ENCODE measurements around the gene ADIG.
A peak's percentile ranks its signal among the peaks of the same experiment; 100 is the strongest.

ADIG gene

DNA sequence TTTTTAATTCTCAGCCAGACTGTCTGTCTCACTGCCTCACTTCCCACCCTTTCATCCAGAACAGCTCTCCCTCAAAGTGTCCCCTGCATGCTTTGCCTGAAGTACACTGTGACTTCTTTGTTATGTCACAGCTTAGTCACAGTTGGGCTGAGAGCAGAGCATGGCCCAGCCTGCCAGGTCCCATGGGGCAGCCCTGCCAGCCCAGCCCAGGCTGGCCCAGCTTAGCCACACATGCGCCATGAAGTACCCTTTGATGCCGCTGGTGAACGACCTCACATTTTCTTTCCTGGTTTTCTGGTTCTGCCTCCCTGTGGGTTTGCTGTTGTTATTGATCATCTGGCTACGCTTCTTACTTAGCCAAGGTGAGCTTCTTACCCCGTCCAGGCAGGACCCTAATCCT lies at the start of gene ADIG:
TSS of gene ADIG (plus strand) at position 185 of the 400 bp plus-strand sequence. CDS start at position 239, 54 bp downstream.
- no peak for FAIRE-seq

DNA sequence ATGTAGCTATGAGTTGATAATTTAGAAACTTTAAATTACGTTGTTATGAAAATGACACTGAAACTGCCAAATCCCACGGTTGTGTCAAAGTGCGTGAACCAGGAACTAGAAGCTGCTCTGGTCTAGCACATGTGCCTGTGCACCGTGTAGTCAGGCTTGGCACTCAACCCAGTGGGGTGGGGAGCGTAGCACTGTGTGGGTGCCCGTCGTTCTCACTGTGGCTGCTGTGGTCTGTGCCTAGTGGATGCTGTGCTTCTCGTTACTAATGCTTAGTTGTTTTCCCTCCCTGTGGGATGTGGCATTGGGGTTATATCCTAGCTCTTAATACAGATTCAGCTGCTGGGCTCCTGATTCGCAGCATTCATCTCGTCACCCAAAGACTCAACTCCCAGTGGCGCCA lies 46.2 kb upstream of the ADIG start:
- FAIRE-seq (no peak), DNase-seq (ENCODE audit: low spot score) (no peak)

More for the DNA sequence above, at the start of gene ADIG:
- DNase-seq (ENCODE audit: low spot score): no peak

DNA sequence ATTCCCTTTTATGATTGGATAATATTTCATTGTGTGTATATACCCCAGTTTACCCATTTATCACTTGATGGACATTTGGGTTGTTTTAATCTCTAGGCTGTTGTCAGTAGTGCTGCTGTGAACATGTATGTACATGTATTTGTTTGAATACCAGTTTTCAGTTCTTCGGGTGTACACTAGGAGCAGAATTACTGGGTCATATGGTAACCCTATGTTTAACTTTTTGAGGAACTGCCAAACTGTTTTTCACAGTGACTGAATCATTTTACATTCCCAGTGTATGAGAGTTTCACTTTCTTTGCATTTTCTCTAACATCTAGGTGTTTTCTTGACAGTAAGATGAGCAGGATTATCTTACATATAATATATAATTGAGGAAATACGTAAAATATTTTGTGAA lies 44.7 kb upstream of the ADIG start:
- FAIRE-seq: no peak
- DNase-seq (ENCODE audit: low spot score): no peak

DNA sequence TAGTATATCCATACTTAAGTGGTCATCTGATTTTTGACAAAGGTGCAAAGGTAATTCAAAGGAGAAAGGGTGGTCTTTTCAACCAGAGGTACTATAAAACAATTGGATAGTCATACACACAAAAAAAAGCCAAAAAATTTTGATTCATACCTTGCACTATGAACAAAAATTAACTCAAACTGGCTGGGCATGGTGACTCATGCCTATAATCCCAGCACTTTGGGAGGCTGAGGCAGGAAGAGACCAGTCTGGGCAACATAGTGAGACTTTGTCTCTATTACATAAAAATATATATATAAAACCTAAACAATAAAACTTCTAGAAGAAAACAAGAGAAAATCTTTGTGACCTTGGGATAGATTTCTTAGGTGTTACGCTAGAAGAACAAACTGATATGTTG lies 43.8 kb upstream of the ADIG start:
- FAIRE-seq (no peak), DNase-seq (ENCODE audit: low spot score) (no peak)

DNA sequence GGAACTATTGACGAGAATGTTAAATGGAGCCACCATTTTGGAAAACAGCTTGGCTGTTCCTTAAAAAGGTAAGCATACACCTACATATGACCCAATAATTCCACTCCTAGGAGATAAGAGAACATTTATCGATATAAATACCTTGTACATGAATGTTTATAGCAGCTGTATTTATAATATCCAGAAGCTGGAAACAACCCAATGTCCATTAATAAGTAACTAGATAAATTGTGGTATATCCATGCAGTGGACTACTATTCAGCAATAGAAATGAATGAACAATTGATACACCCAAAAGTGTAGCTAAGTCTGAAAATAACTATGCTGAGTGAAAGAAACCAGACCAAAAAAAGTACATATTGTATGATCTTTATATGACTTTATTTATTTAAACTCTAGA lies 42.2 kb upstream of the ADIG start:
- DNase-seq (ENCODE audit: low spot score) (no peak), FAIRE-seq (no peak)

- FAIRE-seq (no peak), DNase-seq (ENCODE audit: low spot score) (no peak)
These were observed 37.7 kb upstream of the ADIG start for GRCh38 chr20:38543014-38543906.

- no peak for FAIRE-seq
- no peak for DNase-seq (ENCODE audit: low spot score)
These were observed 35.2 kb upstream of the ADIG start for GRCh38 chr20:38545771-38546170.

DNA sequence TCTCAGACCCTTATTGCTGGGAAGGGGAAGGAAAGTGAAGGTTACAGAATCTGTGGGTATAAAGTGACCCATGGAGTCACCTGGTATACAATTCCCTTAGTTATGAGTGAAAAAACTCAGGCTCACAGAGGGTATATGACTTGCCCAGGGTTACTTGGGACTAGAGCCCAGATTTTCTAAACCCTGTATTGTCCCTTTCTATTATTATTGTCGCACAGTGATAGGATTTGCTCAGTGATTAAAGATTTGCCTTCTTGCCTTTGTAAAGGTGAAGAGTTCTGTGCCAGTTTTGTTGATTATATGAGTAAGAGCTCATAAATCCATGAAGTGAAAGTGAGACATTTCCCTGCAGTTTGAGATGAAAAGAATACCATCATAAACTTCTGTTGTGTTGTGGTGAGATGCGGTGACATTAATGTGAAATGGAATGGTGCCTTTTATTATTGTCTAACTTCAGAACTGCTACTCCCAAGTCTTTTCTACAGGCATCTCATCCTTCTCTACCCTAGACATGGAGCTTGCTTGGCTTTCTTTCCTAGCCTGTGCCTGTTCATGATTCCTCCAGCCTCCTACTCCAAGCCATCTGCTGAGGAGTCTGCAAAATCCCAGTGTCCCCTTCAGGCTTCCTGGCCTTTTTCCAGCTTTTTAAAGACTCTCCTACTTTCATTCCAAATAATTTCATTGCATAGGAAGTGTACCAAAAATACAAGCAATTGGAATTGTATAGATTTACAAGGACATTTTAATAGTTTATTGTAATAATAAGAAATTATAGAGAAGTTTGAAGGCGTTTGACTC lies 33.5 kb upstream of the ADIG start:
- FAIRE-seq: no peak
- DNase-seq (ENCODE audit: low spot score): no peak

GRCh38 chr20:38548356-38549083 lies 32.5 kb upstream of the ADIG start:
- FAIRE-seq (no peak), DNase-seq (ENCODE audit: low spot score) (no peak)

GRCh38 chr20:38550274-38550673 lies 30.7 kb upstream of the ADIG start:
- no peak for FAIRE-seq
- peak; percentile 12 for DNase-seq (ENCODE audit: low spot score)

DNA sequence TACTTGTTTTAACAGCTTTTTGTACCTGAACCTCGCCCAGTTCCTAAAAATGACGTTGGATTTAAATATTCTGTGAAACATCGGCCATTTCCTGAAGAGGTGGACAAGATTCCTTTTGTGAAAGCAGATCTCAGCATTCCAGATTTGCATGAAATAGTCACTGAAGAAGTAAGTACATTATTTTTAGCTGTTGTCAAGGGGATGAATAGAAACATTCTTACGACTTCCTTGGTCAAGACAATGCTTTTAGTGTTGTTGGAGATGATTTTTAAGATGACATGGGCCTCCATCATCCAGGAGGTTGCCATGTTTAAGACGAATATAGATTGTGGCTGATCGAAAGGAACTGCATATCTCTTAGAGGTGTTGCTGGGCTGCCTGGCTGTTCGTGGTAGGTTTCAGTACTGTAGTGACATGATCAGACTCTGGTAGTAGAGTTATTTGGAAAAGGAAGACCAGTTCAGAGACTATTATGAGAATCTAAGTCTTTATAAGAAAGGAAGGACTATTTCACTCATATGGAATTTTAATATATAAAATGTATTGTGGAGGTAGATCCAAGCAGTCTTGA lies 29.9 kb upstream of the ADIG start:
- no peak for DNase-seq (ENCODE audit: low spot score)
- FAIRE-seq: no peak

DNA sequence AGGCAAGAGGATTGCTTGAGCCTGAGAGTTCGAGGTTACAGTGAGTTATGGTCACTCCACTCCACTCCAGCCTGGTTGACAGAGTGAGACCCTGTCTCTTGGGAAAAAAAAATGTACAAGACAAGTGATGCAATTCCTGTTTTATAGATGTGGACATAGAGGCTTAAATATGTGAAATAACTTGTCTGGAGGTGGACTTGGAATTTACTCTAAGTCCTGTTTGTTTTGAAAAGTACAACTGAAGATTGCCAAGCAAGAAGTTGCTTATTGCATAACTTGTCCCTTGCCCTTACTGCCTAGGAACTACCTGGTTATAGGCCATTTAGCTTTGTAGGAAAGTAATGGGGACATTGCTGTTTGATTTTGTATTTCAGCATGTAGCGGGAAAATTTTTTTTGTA lies 26.0 kb upstream of the ADIG start:
- DNase-seq (ENCODE audit: low spot score): no peak
- no peak for FAIRE-seq

DNA sequence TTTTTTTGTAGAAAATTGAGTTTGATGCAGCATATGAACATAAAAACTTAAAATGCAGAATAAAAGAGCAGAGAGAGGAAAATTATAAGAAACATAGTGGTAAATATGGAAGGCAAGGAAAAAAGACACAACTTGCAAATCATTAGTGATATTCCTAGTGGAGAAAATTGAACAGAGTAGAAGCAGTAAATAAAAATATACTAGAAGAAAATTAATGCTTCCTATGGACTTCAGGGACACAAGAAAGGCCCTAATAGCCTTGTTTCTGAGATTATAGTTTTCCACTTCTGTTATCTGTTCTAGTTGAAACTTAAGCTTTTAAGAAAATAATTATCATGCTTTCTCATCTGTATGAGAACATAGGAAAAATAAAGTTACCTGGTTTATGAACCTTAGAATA lies 25.6 kb upstream of the ADIG start:
- no peak for FAIRE-seq

DNA sequence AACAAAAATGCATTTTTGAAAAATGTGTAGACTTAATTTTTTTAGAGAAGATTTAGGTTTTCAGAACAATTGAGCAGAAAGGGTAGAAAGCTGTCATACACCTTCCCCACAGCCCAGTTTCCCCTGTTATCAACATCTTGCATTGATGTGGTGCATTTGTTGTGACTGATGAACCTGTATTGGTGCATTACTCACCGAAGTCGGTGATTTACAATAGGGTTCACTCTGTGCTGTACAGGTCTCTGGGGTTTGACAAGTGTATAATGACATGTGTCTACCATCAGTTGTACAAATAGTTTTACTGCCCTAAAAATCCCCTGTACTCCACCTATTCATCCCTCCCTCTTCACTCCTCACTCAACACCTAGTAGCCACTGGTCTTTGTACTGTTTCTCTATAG lies 23.8 kb upstream of the ADIG start:
- no peak for FAIRE-seq
- no peak for DNase-seq (ENCODE audit: low spot score)

More for the DNA sequence above, 25.6 kb upstream of the ADIG start:
- DNase-seq (ENCODE audit: low spot score): no peak

DNA sequence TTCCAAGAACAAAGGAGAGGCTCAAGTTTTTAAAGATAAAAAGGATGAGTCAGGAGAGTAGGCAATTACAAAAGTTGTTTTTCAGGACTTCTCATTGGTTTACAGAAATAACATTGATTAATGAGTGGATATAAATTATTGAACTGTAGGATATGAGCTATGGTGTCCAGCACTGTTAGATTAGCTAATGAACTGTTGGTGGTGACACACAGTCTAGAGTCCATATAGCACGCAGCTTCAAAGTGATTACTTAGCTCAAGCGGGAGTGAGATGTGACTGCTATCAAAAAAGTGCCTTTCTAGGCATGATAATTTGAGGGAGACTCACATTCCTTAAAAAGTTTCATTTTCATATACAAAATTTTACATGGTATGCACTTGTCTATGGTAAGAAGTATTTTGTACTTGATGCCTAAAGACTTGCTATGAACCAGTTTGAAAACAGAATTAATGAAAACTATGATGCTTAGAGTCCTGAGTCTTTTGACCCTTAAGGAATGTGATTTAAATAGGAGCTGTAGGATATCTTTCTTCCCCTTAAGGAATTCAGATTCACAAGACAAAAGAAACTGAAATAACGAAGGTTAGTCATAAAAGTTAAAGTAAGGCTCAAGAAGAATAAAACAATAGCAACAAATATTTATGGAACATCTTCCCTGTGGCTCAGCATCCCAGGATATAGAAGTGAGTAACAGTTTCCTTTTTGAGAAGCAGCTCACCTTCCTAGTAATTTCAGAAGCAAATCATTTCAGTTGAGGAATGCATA lies 22.2 kb upstream of the ADIG start:
- FAIRE-seq (no peak), DNase-seq (ENCODE audit: low spot score) (no peak)

DNA sequence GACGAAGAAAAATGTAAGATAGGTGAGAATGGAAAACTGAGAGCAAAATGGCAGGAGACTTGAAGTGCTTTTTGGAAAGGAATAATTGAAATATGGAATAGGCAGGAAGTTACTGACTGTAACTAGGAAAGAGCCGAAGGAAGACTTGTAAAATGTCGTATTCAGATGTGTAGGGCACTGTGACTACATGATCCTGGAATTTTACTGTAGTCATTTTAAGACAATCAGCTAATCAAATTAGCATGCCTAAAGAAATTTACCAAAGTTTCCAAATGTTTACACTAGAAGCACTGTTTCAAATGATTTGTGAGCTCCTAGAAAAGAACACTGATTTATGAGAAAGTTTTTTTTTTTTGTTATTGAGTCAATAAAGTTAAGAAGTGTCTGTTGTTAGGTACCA lies 21.2 kb upstream of the ADIG start:
- DNase-seq (ENCODE audit: low spot score) (no peak), FAIRE-seq (no peak)

DNA sequence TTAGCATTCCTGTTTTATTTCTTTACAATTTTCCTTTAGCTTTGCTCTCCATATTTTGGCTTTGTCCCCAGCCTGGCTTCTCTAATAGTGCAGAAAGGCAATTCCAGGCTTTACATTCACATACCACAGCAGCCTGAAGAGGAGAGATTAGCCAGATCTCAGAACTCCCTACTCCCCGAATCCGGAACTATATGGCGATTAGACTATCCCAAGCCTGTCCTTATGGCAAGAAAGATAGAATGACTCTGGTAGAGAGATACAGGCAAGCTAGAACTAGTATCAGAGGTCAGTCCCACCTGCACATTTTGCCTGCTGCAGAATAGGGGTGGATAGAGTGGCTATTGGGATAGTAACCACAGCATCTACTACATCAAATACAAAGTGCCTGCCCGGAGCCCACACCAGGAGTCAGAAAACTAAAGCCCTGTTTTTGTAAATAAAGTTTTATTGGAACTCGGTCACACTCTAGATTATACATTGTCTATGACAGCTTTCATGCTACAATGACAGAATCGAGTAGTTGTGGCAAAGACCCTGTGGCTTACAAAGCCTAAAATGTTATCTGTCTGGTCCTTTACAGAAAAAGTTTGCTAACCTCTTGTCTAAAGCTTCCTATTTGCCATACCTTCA lies 17.1 kb upstream of the ADIG start:
- DNase-seq (ENCODE audit: low spot score) (no peak), FAIRE-seq (no peak)

DNA sequence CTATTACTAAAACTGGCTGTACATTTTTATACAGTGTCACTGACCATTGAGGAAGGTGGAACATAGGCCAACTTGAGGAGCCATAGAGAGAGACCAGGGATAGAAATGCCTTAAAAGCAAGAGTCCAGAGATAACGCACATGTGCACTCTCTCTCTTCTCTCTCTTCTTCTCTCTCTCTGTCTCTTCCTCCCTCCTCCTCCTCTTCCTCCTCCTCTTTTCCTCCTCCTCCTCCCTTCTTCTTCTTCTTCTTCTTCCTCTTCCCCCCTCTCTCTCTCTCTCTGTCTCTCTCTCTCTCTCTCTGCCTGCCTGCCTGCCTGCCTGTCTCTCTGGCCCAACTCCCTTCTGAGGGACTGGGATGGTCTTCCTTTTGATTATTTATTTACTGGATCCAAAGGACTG lies 16.3 kb upstream of the ADIG start:
- no peak for FAIRE-seq

GRCh38 chr20:38566036-38566598 lies 14.9 kb upstream of the ADIG start:
- no peak for DNase-seq (ENCODE audit: low spot score)
- no peak for FAIRE-seq

More for the DNA sequence above, 16.3 kb upstream of the ADIG start:
- no peak for DNase-seq (ENCODE audit: low spot score)
